HG03108 (cell line): ENCODE measurements around the gene HEATR5B.

Experiments
- ATAC-seq: cut with Tn5 transposase; IDR thresholded peaks from one replicate; pipeline ENCODE4 v1.9.1; 2021; ENCODE audit warnings: moderate library complexity; ENCODE audit not compliant: unreplicated experiment

The HEATR5B gene

GRCh38 chr2:37083873-37084794, at the start of gene HEATR5B, which contains the start of gene GPATCH11:
HEATR5B (minus strand) TSS chr2:37084372; CDS start chr2:37083414, 958 bp downstream.
GPATCH11 (plus strand) TSS chr2:37084518; CDS start chr2:37088382, 3,864 bp downstream.
- ATAC-seq = peak; percentile 85

DNA sequence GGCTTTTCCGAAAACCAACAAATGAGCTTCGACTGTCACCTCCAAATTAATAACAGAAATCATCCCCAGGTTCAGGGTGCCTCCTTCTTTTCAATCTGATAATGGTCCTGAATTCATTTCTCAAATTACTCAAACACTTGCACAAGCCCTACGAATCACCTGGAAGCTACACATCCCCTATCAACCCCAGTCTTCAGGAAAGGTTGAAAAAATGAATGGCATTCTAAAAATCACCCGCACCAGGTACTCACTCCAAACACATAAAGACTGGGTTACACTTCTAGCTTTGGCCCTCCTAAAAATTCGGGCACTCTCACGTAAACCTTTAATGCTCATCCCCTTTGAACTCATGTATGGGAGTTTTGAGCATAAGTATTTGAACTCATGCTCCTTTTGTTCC, 48.7 kb upstream of the HEATR5B start:
- no peak for ATAC-seq

DNA sequence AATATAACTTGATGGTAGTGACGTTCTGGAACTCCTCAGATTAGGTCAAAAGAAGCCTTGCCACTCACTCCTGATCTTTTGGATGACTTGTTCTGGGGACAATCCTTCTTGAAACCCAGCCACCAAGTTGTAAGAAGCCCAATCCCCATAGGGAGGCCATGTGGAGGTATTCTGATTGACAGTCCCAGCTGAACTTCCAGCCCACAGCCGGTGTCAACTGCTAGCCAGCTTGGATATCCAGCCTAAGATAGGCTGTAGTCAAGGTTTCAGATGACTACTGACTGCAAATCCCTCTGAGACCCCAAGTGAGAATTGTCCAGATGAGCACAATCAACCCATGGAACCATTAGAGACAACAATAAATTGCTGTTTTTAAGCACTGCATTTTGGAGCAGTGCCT, 41.2 kb upstream of the HEATR5B start:
- no peak for ATAC-seq

GRCh38 chr2:37119157-37119556, 35.0 kb upstream of the HEATR5B start:
- no peak for ATAC-seq

DNA sequence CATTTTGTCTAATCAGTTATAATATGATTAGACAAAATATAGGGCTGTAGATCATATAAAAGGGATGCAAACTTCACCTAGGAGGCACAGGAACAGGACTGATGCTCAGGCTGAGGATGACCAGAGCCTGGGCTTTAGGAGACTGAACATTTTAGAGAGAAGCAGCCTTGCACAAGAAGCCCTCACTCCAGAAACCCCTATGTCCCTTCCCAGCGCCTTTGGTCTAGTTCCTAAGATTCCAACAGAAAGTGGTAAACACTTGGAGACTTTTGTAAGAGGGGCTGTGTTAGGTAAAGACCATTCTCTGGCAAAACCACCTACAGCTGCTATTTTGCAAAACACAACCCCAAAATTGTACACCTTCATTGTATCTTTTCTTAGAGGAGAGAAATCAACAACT, 33.4 kb upstream of the HEATR5B start:
- ATAC-seq = no peak

DNA sequence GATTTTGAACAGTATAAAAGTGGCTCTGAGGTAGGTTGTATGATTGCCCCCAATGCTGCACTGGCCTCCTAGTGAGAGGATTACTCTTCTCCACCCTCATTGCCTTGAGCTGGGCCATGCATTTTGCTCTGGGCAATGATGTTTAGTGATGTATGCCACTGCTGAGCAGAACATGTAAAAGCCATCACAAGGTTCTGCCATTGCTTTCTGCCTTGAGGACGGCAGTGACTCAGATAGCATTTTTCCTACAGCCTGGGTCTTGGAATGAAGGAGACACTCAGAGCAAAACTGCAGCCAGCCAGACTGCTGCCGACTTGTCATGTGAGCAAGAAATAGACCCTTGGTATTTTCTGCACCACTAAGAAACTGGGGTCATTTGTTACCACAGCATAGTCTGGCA, 27.8 kb upstream of the HEATR5B start:
- no peak for ATAC-seq

- ATAC-seq = no peak
Measured at GRCh38 chr2:37110306-37111212, 26.4 kb upstream of the HEATR5B start.

GRCh38 chr2:37109523-37109922, 25.4 kb upstream of the HEATR5B start:
- no peak for ATAC-seq

- no peak for ATAC-seq
Measured at GRCh38 chr2:37105150-37105549, 21.0 kb upstream of the HEATR5B start.

DNA sequence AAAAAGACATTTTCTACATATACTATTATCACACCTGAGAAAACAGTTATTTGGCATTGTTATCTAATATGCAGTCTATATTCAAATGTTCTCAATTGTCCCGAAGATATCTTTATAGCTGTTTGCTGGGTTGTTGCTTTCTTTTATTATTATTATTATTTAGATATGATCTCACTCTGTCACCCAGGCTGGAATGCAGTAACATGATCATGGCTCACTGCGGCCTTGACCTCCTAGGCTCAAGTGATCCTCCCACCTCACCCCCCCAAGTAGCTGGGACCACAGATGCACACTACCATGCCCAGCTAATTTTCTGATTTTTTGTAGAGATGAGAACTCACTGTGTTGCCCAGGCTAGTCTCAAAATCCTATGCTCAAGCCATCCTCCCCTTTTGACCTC, 20.0 kb upstream of the HEATR5B start:
- ATAC-seq = no peak

GRCh38 chr2:37102588-37102987, 18.4 kb upstream of the HEATR5B start:
- ATAC-seq = no peak

GRCh38 chr2:37100054-37100453, 15.9 kb upstream of the HEATR5B start:
- ATAC-seq = no peak

- ATAC-seq = no peak
Measured at GRCh38 chr2:37098416-37099118, 14.4 kb upstream of the HEATR5B start.

- no peak for ATAC-seq
Measured at GRCh38 chr2:37096568-37096967, 12.4 kb upstream of the HEATR5B start.

DNA sequence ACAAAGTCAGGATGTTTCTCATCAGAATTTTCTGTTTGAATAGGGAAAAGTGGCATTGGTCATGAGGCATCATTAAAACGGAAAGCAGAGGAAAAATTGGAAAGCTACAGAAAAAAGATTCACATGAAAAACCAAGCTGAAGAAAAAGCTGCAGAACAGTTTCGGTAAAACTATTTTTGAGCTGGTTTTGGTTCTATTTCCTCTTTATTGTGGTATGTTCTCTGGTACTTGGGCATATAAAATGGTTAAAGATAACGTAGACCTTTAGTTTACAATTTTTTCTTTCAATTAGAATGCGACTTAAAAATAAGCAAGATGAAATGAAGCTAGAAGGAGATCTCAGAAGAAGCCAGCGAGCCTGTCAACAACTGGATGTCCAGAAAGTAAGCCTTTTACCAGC, 7.7 kb upstream of the HEATR5B start:
- ATAC-seq = peak; percentile 40

GRCh38 chr2:37090019-37090477, 5.9 kb upstream of the HEATR5B start:
- peak; percentile 87 for ATAC-seq

DNA sequence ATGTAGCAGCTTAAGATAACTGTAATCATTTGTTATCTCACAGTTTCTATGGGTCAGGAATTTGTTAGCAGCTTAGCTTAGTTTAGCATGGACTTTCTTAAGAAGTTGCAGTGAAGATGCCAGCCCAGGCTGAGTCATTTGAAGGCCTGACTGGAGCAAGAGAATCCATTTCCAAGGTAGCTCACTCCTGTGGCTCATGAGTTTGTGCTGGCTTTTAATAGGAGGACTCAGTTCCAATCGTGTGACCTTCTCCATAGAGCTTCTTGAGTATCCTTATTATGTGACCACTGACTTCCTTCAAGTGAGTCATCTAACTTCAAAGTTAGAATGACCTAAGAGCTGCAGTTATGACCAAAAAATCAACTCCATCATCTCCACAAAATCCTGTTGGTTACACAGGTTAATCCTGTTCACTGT, 1.6 kb upstream of the HEATR5B start:
- no peak for ATAC-seq

DNA sequence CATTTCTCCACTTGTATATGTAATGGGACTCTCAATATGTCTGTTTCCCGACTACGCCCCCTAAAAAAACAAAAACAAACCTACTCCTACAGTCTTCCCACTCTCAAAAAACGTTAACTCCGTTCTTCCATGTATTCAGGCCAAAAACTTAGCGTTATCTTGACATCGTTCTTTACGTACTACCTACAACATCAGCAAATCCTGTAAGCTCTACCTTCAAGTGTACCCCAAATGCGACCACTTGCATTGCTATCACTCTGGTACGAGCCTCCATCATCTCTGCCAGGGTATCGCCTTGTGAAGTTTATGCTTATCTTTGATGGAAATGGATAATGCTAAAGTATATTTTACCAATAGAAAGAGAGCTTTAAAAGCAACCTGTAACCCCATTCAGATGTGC, 625 bp upstream of the HEATR5B start:
- ATAC-seq = no peak

DNA sequence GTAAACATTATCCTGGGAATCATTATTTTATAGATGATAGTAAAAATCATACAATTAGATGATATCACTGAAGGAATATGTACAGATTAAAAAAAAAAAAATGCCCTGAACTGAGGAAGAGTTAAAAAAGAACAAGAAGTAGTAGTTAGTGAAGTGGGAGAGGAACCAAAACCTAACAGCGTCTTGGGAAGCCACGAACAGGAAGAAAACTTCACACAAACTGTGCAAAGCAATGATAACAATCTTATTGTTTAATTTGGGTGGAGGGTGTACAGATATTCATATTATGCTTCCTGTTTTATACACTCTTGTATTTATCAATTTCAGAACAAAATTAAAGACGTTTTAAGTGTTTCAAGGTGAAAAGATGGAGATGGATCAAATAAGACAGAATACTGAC, 3.5 kb downstream of the HEATR5B start:
- no peak for ATAC-seq

GRCh38 chr2:37080266-37080665, 3.9 kb downstream of the HEATR5B start:
- no peak for ATAC-seq

DNA sequence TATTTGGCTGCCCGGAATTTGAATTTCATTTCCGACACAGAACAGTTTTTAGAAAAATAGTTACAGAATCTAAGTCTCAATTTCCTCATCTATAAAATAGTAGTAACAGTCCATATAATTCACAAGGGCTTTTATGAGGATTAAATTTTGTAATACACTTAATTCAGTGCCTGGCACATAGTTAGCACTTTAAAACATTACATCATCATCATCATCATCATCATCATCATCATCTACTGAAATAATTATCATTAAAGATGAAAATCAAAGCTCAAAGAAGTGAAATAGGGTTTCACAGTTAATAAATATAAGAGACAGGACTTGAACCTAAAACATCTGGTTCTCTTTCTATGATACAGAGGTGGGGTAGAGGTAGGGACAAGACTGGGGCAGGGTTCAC, 13.2 kb downstream of the HEATR5B start:
- ATAC-seq = no peak
